Daoy (cell line): ENCODE results near the gene PIGH. TPM values are rescaled to one million over a fixed set of nuclear protein-coding genes. Genes with fewer than 3 reads are reported as not detected.
"Not testable (repeated sequence)": the region's sequence is repeated elsewhere in the genome, so short reads cannot be mapped to it uniquely, and the experiment has no call there.

Experiments
- DNase-seq: peaks from one replicate; pipeline ENCODE4 v3.0.0-alpha.2; 2015; ENCODE audit warnings: low read depth
- total RNA-seq: library from RNA; depleted of rRNA; stranded (reverse); fragments of >200 nt; shearing (Covaris generic); gene quantifications from 2 replicates; pipeline ENCODE4 v1.2.3, GENCODE V29; 2014

PIGH gene
- total RNA-seq, 1 experiment from 2014 or later: 31.4 TPM

DNA sequence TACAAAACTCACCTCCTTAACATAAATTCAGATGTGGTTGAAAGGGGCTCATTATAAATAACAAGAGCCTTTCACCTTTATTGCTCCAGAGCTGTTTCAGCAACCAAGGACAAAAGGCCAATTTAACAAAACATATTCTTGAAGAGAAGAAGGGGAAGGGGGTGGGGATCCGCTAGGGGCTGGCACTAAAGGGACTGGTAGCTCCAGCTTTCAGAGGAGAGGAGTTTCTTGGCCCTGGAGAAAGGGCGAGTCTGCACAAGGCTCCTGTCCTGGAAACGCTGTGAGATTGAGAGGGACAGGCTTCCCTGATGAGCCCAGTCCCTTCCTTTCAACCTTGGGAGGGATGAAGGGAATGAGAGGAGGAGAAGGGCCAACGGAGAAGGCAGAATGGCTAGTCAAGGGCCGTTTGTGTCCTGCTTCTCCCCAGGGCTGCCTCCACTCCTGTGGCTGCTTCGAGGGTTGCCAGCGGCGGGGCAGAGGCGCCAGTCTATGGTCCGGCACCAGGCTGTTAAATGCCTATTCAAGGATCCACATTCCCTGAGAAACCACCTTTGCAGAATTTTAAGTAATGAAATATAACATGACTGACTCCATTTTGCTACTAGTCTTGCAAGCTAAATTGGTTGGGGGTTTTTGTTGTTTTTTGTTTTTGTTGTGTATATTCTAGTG, 9.7 kb upstream of the PIGH start:
- DNase-seq: no peak

DNA sequence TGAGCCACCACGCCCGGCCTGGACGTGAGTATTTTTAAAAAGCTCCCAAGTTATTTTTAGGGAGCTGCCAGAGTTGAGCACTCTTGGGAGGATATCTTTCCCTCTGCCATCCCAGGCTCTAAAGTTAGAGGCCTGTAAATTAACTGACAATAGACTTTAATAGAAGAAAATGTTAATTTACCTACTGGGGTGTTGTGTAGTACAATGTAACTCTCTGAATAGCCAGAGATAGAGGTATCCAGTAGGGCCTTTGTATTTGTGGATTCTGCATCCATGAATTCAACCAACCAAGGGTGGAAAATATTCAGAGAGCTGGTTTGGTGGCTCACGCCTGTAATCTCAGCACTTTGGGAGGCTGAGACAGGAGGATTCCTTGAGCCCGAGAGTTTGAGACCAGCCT, 7.6 kb upstream of the PIGH start:
- DNase-seq: no peak

GRCh38 chr14:67602995-67603545, 3.0 kb upstream of the PIGH start:
- no peak for DNase-seq

DNA sequence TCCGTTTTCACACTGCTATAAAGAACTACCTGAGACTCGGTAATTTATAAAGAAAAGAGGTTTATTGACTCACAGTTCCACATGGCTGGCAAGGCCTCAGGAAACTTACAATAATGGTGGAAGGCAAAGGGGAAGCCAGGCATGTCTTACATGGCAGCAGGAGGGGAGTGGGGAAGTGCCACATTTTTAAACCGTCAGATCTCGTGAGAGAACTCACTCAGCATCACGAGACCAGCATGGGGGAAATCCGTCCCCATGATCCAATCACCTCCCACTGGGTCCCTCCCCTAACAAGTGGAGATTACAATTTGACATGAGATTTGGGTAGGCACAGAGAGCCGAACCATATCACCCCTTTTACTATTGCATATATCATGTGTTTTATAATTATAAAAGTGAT, 2.0 kb upstream of the PIGH start:
- no peak for DNase-seq

GRCh38 chr14:67600562-67600974, 500 bp upstream of the PIGH start:
- DNase-seq: not testable (repeated sequence)

GRCh38 chr14:67595392-67595791, 4.7 kb downstream of the PIGH start:
- DNase-seq: no peak

GRCh38 chr14:67593650-67594049, 6.4 kb downstream of the PIGH start:
- not testable (repeated sequence) for DNase-seq

DNA sequence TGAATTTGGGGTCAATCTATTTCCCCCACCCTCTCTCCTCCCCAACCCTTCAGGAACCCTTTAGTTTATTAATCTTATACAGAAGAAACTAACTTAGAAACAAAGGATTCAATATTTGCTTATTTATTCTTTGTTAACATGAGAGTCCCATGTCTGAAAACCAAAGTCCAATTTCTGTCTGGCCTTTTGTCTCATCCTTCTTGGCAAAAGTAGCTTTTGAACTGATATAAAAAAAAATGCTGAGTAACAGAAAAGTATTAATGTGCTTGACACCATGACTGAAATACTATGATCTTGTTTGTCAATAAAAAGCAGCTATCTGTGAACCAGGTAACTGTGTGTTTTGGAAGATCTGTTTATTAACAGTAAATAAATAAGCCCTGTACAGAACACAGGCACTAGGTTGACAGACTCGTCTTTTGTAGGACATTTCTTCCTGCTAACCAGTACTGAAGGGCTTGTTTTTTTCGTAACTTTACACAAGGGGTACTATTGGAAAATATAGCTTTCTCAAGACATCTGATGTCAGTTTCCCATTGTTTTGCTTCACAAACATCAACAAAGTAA, 10.8 kb downstream of the PIGH start:
- DNase-seq: no peak

GRCh38 chr14:67586369-67586768, 13.7 kb downstream of the PIGH start:
- no peak for DNase-seq

GRCh38 chr14:67584978-67585377, 15.1 kb downstream of the PIGH start:
- no peak for DNase-seq

DNA sequence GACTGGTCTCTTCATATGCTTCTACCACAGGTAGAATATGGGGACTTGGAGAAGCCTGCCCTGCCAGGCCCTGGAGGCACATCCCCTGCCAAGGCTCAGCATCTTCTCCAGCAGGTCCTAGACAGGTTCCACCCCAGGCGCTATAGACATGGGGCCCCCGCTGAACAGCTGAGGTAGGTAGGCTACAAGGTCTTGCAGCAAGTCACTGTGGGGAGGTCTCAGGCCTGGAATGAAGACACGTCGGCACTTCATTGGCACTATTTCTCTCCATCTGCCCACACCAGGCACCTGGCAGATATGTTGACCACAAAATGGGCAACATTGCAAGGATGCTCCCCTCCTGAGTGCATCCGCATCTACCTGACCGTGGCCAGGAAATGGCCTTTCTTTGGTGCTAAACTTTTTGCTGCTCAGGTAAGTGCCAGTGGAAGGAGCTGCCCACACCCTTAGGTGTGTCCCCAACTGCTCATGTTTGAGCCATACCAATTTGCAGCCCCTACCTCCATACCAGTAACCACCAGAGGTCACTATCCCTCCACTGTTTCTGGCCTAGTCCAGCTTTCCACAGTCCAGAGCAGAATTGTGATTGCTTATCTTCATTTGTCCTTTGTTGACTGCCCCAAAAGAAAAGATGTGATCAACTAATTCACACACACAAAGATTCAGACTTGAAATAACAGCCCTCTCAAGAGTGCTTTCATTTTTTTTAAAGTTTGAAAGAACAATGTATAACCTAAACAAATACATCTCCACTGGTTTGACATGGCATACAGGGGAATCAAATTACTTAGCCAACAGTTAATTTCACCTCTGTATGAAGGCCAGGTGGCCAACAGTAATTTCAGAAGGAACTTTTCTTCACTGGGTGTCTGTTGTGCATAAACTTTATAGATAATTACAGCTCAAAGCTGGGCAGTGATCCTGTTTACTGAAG, 16.1 kb downstream of the PIGH start:
- peak; percentile 44 for DNase-seq

DNA sequence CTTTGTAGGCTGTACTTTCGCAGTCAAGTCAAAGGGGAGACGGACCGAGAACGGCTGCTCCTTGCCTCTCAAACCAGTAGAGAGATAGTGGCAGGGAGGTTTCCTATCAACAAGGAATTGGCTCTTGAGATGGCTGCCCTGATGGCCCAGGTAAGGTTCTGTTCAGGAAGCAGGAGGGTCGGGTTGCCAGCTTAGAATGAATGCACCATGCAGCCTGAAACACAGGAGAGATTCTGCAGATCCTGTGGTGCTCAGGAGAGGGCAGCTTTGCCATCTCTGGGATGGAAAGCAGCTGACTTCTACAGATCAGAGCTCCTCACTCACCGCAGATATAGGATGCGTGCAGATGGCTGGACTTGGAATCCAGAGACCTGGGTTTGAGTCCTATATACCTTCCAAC, 18.0 kb downstream of the PIGH start:
- no peak for DNase-seq

GRCh38 chr14:67581643-67582042, 18.4 kb downstream of the PIGH start:
- no peak for DNase-seq

- DNase-seq: no peak
These were observed 19.5 kb downstream of the PIGH start for GRCh38 chr14:67580336-67581171.

GRCh38 chr14:67579636-67580035, 20.4 kb downstream of the PIGH start:
- DNase-seq: no peak

- no peak for DNase-seq
These were observed 21.0 kb downstream of the PIGH start for GRCh38 chr14:67579040-67579439.

- no peak for DNase-seq
These were observed 21.9 kb downstream of the PIGH start for GRCh38 chr14:67577909-67578749.

DNA sequence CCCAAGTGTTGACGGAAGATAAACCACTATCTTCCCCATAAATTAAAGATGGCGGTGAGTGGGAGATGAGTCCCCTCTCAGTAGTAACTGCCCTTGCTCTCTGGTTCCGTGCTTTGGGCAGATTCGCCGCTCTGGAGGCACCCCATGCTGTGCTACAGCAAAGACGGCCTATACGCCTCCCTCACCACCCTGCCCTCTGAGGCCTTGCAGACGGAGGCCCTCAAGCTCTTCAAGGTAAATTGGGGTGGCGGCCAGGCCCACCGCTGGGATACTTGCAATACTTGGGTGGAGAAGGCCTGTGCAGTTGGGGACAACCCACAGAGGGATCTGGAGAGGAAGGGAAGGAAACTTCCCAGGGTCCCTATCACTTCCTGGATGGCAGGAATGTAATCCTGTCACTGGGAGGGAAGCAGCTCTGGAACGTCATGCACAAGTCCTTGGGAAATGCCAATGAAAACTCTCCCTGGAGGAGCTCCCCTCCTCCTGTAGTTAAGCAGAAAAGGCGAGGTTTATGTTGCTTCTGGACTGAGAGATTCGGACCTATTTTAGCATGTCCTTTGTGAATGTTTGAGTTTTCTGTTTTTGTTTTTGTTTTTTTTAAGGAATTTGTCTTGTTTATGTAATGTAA, 22.8 kb downstream of the PIGH start:
- no peak for DNase-seq

- no peak for DNase-seq
These were observed 23.7 kb downstream of the PIGH start for GRCh38 chr14:67576216-67576955.
